HG03342 (cell line): ENCODE data around the gene RO60.
"Not testable (repeated sequence)": the region's sequence is repeated elsewhere in the genome, so short reads cannot be mapped to it uniquely, and the experiment has no call there.

Experiments
- ATAC-seq: cut with Tn5 transposase; IDR thresholded peaks from one replicate; pipeline ENCODE4 v1.9.1; 2021; ENCODE audit warnings: mild to moderate bottlenecking, moderate library complexity; ENCODE audit not compliant: unreplicated experiment

Gene RO60

GRCh38 chr1:193059282-193060114 lies at the start of gene RO60, which contains the start of gene UCHL5:
TSS of gene RO60 (plus strand) at chr1:193059612. CDS start at chr1:193069055, 9,443 bp downstream.
TSS of gene UCHL5 (minus strand) at chr1:193059360. CDS start at chr1:193059260, 100 bp downstream.
- peak; percentile 95 for ATAC-seq

DNA sequence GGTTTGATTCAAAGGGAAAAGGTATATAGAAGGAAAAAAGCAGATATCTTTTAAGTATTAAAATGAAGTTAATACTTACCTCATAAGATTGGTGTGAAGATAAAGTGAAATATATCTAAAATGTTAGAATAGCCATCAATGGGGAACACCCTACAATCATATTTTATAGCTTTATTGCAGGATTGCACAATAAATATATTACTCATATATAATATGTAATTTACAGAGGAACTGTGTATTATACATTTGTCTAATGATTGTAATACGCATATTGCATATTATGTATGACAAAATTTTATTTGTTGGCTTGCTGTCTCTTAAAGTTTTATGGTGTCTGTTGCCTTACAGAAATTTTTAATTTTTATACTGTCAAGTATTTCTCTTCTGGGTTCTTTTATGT lies 48.0 kb upstream of the RO60 start:
- no peak for ATAC-seq

DNA sequence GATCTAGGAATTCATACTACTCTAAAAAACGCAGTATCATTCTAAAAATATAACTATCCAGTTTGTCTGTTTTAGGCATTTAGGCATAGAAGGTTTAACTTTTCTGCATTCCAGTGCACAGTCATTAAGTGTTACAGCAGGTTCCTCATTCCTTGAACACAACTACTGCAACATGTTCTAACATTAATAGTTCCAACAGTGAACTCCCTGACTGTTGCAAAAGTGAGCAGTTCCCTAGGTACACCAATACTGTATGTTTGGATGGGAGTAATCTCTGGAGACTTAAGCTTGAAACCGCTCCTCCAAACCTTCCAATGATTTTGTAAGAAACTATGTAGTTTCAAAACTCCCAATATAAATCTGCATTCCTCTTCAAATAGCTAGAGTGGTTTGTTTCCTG lies 46.4 kb upstream of the RO60 start:
- no peak for ATAC-seq

DNA sequence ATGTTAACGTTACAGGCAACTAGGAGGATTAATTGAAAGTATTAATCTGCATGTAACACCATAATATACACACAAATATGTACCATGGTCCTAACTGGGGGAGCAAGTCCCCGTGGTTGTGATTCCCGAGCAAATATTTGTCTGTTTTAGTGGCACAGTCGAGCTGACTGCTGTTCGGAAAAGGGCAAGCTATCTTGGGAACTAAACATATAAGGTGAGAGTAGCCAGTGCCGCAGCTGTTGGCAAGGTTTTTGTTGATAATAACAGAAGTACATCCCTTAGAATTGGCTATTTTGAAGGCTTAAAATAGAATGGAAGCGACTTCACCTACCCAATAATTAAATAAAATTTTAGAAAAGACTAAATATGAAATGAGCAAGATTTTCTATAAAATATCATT lies 45.7 kb upstream of the RO60 start:
- no peak for ATAC-seq

DNA sequence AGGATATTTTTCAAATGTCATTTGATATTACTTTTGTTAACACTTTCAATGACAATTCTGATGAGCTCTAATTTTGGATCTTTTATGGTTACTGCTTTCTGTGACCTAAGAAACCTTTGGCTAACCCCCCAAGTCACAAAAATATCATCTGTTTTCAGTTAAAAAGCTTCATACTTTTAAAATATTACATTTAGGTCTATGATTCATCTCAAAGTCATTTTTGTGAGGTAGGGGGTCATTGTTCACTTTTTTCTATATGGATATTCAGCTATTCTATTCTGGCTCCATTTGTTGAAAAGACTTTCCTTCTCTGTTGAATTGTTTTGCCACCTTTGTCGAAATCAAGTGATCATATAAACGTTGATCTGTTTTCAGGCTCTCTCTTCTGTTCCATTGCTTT lies 45.0 kb upstream of the RO60 start:
- no peak for ATAC-seq

DNA sequence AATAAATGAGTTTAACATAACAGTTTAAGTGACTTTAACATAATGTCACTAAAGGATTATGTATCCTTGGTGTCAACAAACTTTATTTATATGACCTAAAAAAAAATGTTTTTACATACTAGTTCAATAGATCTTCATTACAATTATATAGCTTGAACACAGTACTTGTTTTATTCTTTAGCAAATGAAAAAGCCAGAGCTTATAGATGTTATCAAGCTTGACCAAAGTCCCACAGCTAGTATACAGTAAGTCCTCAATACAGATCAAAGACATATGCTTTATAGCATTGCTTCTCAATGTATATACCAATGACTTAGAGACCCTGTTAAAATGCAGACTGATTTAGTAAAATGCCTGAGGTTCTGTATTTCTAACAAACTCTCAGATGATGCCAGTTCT lies 42.6 kb upstream of the RO60 start:
- ATAC-seq, result no peak

DNA sequence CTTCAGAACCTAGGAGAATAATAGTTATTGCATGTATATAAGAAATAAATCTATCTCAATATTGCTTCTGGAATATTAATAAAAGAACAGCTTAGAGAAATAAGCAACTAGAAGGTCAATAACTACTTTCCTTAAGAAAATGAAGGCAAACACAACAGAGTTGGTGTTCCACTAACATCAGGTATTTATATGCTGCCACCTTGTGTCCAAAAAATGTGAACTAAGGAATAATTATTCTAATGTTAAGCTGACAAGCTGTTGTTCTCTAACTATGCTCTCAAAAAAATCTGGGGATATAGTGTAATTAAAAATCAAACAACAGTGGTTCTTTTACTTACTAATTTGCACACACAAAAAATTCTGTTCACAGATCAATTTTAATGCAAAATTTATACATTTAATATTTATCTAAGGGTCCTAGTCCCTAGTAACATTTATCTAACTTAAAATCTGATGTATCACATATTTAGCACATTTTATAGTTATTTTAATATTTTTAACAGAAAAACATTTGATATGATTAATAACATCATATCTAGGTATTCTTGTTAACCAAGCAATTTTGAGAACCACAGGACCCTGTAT lies 39.9 kb upstream of the RO60 start:
- peak; percentile 76 for ATAC-seq

DNA sequence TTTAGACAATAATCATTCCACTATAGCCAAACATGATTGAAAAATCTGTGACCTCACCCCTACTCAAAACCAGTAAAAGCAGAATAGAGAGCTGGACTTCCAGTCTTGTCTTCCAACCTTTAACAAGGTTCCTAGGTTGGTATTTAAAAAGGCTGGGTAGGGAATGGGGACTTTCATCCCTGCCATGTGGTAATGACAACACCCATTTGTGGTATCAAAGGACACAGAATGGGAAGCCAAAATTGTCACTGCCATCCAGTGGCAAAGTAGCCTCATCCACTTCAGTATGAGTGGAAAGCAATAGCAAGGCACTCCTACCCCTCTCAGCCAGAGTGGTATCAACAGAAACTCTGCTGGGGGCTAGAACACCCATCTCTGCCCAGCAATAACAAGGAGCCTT lies 34.2 kb upstream of the RO60 start:
- no peak for ATAC-seq

DNA sequence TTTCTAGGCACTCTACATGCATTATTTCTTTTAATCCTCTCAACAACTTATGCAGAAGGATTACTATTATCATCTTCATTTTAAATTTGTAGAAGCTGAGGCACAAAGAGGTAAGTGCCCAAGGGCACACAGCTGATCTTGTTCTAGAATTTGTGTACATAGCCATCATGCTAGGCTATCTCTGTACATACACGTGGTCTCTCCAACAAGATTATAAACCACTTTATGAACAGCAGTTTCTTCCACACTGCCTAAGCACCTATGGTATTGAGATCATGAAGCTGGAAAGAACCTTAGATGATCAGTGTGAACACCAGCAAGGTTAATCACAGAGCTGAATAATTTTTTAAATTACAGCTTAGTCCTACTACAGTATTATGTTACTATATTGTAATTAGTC lies 29.1 kb upstream of the RO60 start:
- ATAC-seq, result no peak

- no peak for ATAC-seq
These were observed 28.0 kb upstream of the RO60 start for GRCh38 chr1:193031431-193031830.

DNA sequence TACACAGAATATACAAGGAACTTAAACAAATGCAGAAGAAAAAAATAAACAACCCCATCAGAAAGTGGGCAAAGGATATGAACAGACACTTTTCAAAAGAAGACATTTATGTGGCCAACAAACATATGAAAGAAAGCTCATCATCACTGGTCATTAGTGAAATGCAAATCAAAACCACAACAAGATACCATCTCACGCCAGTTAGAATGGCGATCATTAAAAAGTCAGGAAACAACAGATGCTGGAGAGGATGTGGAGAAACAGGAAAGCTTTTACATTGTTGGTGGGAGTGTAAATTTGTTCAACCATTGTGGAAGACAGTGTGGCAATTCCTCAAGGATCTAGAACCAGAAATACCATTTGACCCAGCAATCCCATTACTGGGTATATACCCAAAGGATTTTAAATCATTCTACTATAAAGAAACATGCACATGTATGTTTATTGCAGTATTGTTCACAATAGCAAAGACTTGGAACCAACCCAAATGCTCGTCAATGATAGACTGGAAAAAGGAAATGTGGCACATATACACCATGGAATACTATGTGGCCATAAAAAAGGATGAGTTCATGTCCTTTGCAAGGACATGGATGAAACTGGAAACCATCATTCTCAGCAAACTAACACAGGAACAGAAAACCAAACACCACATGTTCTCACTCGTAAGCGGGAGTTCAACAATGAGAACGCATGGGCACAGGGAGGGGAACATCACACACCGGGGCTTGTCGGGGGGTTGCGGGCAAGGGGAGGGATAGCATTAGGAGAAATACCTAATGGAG lies 26.6 kb upstream of the RO60 start:
- ATAC-seq, result not testable (repeated sequence)

DNA sequence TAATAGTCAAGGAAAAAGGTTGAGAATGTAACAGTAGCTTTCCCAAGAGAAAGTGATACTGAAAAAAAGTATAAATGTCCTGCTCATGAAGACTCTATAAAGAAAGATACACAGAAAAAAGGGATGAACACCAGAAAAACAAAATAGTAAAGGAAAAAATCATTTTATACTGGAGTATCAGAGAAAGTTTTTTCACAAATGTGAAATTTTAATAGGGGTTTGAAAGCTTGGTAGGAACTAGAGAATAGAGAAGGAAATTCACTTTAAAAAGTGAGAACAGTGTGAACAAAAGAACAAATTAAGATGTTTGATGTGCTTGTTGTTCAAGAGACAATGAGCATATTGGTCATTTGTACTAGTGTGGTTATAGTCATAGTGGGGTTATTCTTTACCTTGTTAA lies 25.8 kb upstream of the RO60 start:
- ATAC-seq, result no peak

DNA sequence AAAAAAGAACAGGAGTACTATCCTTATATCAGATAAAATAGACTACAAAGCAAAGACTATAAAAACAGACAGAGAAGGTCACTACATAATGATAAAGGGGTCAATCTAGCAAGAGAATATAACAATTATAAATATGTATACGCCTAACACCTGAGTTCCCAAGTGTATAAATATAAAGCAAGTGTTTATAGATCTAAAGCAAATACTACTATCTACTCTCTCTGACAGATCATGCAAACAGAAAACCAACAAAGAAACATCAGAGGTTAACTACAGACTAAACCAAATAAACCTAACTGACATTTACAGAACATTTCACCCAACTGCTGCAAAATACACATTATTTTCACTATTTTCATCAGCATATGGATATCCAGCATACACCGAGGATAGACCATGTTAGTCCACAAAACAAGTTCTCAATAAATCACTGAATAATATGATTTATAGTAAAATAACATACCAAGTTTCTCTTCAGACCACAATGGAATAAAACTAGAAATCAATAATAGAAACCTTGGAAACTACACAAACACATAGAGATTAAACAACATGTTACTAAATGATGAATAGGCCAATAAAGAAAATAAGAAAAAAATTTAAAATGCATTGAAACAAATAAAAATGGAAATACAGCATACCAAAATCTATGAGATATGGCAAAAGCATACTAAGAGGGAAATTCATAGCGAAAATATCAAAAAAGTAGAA lies 22.9 kb upstream of the RO60 start:
- ATAC-seq, result no peak

DNA sequence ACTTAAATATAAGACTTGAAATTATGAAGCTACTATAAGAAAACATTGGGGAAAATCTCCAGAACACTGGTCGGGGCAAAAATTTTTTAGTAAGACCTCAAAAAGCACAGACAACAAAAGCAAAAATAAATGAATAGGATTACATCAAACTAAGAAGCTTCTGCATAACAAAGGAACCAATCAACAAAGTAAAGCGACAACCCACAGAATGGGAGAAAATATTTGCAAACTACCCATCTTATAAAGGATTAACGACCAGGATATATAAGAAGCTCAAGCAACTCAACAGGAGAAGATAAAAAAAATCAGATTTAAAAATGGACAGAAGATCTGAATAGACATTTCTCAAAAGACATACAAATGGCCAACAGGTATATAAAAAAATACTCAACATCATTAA lies 19.4 kb upstream of the RO60 start:
- ATAC-seq, result no peak

DNA sequence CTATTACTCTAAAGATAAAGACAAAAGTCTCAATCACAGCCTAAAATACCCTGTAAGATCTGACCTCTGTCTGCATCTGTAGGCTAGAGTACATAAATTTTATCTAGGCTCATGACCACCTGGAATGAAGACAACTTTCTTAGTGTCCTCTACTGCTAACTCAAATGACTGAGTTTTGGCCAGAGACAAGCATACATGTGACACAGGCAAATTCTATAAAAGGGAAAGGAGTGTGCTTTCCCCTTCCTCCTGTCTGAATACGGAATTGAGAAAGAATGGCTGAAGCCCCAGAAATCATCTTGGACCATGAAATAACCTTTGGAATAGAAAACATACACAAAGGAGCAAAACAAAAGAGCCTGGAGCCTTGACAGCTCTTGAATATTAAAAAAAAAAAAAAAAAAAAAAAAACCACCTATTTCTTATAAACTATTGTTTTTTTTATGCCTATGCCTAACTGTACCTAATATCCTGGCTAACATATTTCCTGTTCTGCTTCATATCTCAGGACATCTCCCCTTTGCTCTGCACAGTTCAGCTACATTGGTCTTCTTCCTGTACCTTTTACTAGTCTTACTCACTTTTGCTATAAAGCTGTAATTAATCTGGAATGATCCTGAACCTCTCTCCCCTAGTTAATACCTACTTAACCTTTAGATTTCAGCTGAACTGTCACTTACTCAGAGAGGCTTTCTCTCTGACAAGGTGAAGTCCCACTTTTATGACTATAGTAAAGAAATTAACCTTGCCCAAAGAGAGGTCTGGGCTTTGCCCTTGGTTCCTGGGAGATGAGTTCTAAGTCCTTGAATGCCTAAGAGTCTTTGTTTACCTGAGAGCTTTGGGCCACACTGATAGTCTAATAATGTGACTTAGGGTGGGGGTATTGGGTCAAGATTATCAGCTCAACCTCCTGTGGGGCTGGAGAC lies 16.4 kb upstream of the RO60 start:
- ATAC-seq, result no peak

DNA sequence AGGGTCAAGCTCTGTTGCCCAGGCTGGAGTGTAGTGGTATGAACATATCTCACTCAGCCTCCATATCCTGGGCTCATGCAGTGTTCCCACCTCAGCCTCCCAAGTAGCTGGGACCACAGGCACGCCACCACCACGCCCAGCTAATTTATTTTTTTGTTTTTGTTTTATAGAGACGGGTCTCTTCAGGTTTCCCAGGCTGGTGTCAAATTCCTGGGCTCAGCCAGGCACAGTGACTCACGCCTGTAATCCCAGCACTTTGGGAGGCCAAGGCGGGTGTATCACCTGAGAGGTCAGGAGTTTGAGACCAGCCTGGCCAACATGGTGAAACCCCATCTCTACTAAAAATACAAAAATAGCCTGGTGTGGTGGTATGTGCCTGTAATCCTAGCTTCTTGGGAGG lies 10.5 kb upstream of the RO60 start:
- not testable (repeated sequence) for ATAC-seq

GRCh38 chr1:193054169-193054675 lies 5.2 kb upstream of the RO60 start:
- ATAC-seq, result no peak

DNA sequence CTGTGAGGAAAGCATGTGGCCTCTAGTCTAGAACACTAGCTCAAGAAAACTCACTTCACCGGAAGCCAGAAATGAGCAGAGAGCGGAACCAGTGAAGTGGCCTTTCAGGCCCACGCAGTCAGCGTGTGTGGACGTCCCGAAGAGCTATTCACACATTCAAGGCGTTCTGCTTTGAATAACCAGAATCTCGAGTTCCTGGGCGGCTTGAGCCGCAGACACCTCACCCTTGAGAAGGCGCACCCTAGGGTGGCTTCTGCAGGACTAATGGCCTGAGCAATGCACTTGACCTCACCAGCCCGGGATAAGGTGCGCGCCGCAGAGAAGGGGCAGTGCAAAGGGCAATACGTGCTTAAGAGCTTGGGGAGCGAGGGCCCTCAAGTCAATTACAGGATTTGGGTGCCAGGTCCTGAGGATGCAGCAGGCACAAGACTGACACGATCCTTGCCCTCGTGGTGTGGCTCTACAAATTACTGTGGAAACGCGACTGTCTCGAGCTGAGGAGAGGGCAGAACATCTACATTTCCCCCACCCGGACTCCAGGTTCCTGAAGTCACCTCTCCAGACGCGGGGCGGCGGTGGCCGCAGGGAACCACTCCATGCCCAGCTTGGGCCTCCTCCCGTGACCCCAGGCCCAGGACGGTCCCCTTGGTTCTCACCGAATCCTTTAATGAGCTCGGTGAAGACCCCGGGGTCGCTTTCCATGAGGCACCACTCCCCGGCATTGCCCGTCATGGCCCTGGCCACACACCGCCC lies 707 bp upstream of the RO60 start:
- peak; percentile 39 for ATAC-seq

DNA sequence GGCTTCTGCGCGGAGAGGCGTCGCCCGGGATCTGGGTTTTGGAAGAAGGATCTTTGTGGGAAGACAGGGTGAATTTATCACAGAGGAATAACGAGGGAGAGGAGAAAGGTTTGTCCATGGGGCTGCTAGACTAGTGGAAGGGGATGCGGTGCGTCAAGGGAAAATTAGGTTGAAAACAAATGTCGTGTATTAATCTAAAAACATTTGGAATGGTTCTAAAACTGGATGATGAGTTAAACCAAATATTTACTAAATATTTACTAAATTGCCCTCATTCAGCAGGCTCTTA lies 647 bp downstream of the RO60 start:
- no peak for ATAC-seq
